ENCODE data around the gene CTNNA3. TPM values are rescaled to one million over a fixed set of nuclear protein-coding genes. Genes with fewer than 3 reads are reported as not detected.
"Not testable (repeated sequence)": the region's sequence is repeated elsewhere in the genome, so short reads cannot be mapped to it uniquely, and the experiment has no call there.

Gene CTNNA3
- total RNA-seq, 1 experiment from 2014 or later: 0.85 TPM

DNA sequence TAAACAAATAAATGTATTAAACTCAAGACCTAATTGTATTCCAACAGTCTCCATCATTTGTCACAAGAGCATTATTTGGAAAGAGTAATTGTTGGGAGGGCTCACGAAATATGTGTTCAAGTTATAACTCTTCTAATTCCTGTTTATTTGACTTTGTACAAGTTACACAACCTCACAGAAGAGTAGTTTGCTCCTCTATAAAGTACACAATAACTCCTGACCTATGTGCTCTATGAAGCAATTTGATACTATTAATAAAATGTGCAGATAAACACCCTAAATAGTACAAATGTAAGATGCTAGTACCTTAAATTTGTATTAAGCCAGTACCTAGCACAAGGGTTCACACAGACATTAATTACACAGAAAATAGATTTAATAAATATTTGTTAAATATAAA is 484.3 kb downstream of the CTNNA3 start:
- CTCF ChIA-PET: no interaction called here
- DNase-seq (ENCODE audit: low read depth, low spot score) (no peak), ATAC-seq (no peak)
- H3K27me3 ChIP-seq (ENCODE audit: control insufficient read depth, insufficient read depth, low read length): no peaks in the 10 kb centered on the region
- TF ChIP-seq POLR2AphosphoS5 (IDR thresholded peaks at IDR 0.05; ENCODE audit: low read depth, low read length) (no peak), SIN3A (IDR thresholded peaks at IDR 0.05; ENCODE audit: borderline replicate concordance, insufficient read depth, low read depth, low read length) (no peak), TCF7L2 (IDR thresholded peaks at IDR 0.05; ENCODE audit: low read depth, low read length) (no peak)
- TF ChIP-seq, protein P1, sequence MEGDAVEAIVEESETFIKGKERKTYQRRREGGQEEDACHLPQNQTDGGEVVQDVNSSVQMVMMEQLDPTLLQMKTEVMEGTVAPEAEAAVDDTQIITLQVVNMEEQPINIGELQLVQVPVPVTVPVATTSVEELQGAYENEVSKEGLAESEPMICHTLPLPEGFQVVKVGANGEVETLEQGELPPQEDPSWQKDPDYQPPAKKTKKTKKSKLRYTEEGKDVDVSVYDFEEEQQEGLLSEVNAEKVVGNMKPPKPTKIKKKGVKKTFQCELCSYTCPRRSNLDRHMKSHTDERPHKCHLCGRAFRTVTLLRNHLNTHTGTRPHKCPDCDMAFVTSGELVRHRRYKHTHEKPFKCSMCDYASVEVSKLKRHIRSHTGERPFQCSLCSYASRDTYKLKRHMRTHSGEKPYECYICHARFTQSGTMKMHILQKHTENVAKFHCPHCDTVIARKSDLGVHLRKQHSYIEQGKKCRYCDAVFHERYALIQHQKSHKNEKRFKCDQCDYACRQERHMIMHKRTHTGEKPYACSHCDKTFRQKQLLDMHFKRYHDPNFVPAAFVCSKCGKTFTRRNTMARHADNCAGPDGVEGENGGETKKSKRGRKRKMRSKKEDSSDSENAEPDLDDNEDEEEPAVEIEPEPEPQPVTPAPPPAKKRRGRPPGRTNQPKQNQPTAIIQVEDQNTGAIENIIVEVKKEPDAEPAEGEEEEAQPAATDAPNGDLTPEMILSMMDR (IDR thresholded peaks at IDR 0.05): no peak
- TF ChIP-seq, protein P2, sequence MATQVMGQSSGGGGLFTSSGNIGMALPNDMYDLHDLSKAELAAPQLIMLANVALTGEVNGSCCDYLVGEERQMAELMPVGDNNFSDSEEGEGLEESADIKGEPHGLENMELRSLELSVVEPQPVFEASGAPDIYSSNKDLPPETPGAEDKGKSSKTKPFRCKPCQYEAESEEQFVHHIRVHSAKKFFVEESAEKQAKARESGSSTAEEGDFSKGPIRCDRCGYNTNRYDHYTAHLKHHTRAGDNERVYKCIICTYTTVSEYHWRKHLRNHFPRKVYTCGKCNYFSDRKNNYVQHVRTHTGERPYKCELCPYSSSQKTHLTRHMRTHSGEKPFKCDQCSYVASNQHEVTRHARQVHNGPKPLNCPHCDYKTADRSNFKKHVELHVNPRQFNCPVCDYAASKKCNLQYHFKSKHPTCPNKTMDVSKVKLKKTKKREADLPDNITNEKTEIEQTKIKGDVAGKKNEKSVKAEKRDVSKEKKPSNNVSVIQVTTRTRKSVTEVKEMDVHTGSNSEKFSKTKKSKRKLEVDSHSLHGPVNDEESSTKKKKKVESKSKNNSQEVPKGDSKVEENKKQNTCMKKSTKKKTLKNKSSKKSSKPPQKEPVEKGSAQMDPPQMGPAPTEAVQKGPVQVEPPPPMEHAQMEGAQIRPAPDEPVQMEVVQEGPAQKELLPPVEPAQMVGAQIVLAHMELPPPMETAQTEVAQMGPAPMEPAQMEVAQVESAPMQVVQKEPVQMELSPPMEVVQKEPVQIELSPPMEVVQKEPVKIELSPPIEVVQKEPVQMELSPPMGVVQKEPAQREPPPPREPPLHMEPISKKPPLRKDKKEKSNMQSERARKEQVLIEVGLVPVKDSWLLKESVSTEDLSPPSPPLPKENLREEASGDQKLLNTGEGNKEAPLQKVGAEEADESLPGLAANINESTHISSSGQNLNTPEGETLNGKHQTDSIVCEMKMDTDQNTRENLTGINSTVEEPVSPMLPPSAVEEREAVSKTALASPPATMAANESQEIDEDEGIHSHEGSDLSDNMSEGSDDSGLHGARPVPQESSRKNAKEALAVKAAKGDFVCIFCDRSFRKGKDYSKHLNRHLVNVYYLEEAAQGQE (IDR thresholded peaks at IDR 0.05; ENCODE audit: insufficient read depth in 1 of 2, low read depth in 2 of 2, low read length in 1 of 2): no peak
- no peaks in the 10 kb centered on the region for H3K9me3 ChIP-seq (ENCODE audit: control insufficient read depth, insufficient read depth, low read depth, low read length)
- H3K4me1 ChIP-seq (ENCODE audit: control insufficient read depth, insufficient read depth, low read length): no peaks in the 10 kb centered on the region
- intact Hi-C loops (cut with micrococcal nuclease; ENCODE audit: unreplicated experiment) (no loop called here), in situ Hi-C loops (cut with HindIII; ENCODE audit: low pct_unique_long_range_greater_than_20kb, low sequenced_read_pairs) (no loop called here)
- BruUV-seq (replicated peaks): no TSS peak
- POLR2A ChIA-PET: no interaction called here
- no peaks in the 10 kb centered on the region for H3K36me3 ChIP-seq (ENCODE audit: control insufficient read depth, insufficient read depth, low read length)
- H3K4me3 ChIP-seq (ENCODE audit: low read depth in 2 of 2, low read length in 2 of 2): no peak overlapping the region
- no peak overlapping the region for H3K27ac ChIP-seq (ENCODE audit: low read length)

DNA sequence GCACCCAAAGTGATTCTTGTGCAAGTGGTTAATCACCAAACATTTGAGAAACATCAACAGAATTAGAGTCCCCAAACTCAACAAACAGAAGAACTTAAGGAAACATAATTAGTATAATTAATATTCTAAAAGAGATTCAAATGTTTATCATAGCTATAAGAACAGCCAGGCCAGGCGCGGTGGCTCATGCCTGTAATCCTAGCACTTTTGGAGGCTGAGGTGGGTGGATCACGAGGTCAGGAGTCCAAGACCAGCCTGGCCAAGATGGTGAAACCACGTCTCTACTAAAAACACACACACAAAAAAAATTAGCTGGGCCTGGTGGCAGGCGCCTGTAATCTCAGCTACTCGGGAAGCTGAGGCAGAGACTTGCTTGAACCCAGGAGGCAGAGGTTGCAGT is 488.1 kb downstream of the CTNNA3 start:
- in situ Hi-C loops (cut with HindIII; ENCODE audit: low pct_unique_long_range_greater_than_20kb, low sequenced_read_pairs); H3K9me3 ChIP-seq (ENCODE audit: control insufficient read depth, insufficient read depth, low read depth, low read length); H3K27me3 ChIP-seq (ENCODE audit: control insufficient read depth, insufficient read depth, low read length); DNase-seq (ENCODE audit: low read depth, low spot score); BruUV-seq (replicated peaks); H3K27ac ChIP-seq (ENCODE audit: low read length); H3K36me3 ChIP-seq (ENCODE audit: control insufficient read depth, insufficient read depth, low read length); intact Hi-C loops (cut with micrococcal nuclease; ENCODE audit: unreplicated experiment); POLR2A ChIA-PET; H3K4me3 ChIP-seq (ENCODE audit: low read depth in 2 of 2, low read length in 2 of 2); ATAC-seq; CTCF ChIA-PET; H3K4me1 ChIP-seq (ENCODE audit: control insufficient read depth, insufficient read depth, low read length): not testable (repeated sequence)

DNA sequence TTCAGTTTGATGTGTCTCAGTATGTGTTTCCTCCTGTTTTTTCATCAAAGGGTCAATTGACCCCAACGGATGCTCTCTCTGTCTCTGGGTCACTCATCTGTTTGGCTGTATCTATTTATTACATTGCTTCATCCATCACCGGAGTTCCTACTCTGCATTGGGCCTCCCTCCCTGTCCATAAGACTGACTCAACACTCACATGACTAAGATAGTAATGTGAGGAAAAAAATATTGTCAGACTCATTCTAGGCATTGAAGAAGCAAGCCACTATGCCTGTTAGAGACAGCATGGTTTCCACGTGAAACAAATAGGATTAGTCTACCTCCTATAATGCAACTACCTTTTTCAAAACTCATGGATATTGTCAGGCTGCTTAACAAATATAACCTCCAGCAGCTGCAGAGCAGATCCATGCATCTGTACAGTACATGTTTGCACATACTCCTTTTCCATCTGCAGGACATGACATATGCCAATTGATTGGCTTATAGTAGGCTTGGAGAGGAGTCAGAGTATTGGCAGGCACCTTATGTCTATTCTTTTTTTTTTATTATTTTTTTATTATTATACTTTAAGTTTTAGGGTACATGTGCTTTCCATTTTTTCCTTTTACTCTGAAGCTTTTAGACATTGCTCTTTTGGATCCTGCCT is 495.0 kb downstream of the CTNNA3 start:
- Histone ChIP-seq H3K27me3 (ENCODE audit: control insufficient read depth, insufficient read depth, low read length) (no peaks in the 10 kb centered on the region), H3K4me1 (ENCODE audit: control insufficient read depth, insufficient read depth, low read length) (no peaks in the 10 kb centered on the region), H3K9me3 (ENCODE audit: control insufficient read depth, insufficient read depth, low read depth, low read length) (no peaks in the 10 kb centered on the region), H3K36me3 (ENCODE audit: control insufficient read depth, insufficient read depth, low read length) (no peaks in the 10 kb centered on the region), H3K4me3 (ENCODE audit: low read depth in 2 of 2, low read length in 2 of 2) (no peak overlapping the region), H3K27ac (ENCODE audit: low read length) (no peak overlapping the region)
- ChIA-PET POLR2A (no interaction called here), CTCF (no interaction called here)
- DNase-seq (ENCODE audit: low read depth, low spot score) (no peak), ATAC-seq (no peak)
- intact Hi-C loops (cut with micrococcal nuclease; ENCODE audit: unreplicated experiment): no loop called here
- BruUV-seq (replicated peaks): no TSS peak
- in situ Hi-C loops (cut with HindIII; ENCODE audit: low pct_unique_long_range_greater_than_20kb, low sequenced_read_pairs): no loop called here
- TF ChIP-seq SIN3A (IDR thresholded peaks at IDR 0.05; ENCODE audit: borderline replicate concordance, insufficient read depth, low read depth, low read length) (no peak), POLR2AphosphoS5 (IDR thresholded peaks at IDR 0.05; ENCODE audit: low read depth, low read length) (no peak), TCF7L2 (IDR thresholded peaks at IDR 0.05; ENCODE audit: low read depth, low read length) (no peak)
- TF ChIP-seq, protein P2 (IDR thresholded peaks at IDR 0.05; ENCODE audit: insufficient read depth in 1 of 2, low read depth in 2 of 2, low read length in 1 of 2): no peak
- TF ChIP-seq, protein P1 (IDR thresholded peaks at IDR 0.05): no peak
